ENCODE results near the gene P4HA1.
A peak's percentile ranks its signal among the peaks of the same experiment; 100 is the strongest.

The P4HA1 gene

DNA sequence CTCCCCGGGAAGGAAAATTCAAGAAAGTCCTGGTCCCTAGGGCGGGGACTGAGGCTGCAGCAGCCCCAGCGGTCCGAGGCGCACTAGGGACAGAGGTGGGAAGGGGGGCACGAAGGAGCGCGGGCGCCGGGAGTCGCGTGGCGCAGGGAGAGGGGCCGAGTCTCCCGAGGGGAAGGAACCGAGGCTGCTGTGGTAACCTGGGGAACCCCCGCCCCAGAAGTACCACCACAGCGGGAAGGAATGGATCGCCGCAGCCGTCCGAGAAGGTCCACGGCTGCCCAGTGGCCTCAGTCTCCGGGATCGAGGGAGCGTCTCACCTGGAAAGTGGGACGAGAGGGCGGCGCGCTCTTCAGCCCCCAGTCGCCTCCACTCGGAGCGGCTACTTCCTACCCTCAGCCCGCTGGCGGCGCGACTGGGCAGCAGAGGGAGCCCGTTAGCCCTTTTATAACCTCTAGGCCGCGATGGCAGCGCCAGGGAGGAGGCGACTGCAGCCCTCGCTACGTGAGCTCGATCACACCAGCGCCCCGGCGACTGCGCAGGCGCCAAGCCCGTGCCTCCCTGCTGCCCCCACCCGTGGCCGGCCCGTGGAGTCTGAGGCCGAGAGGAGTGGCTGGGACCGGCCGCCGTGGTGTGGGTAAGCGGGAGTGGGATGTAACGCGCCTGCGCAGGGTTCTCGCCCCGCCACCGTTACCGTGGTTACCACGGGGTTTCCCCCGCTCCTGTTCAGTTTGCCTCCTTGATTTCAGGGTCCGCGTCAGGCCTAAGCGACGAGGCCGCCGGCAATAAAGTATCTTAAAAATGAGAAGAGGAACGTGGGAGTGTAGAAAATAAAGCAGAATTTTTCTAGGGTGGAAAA, at the start of gene P4HA1:
P4HA1 (minus strand) TSS at position 418 of the 856 bp plus-strand sequence. CDS start 21,983 bp downstream, outside the sequence.
- Histone ChIP-seq H3K9me3 (ENCODE audit: control insufficient read depth in 1 of 2, low read length in 2 of 2) (no peaks in the 10 kb centered on the region), H3K27me3 (ENCODE audit: control insufficient read depth in 1 of 2, insufficient read depth in 2 of 2, low read length in 2 of 2) (no peaks in the 10 kb centered on the region), H3K9ac (ENCODE audit: low read depth in 1 of 2, low read length in 2 of 2) (peak within 1 kb of the TSS; percentile 73 to 98), H3K4me1 (ENCODE audit: control insufficient read depth in 1 of 2, insufficient read depth in 2 of 2, low read length in 2 of 2) (peaks cover 13 to 14% of the 10 kb centered on the region in 2 donors), H3K36me3 (ENCODE audit: control insufficient read depth in 1 of 2, insufficient read depth in 2 of 2, low read length in 2 of 2) (no peaks in the 10 kb centered on the region), H3K4me3 (ENCODE audit: low read depth in 1 of 2, low read length in 2 of 2) (peak within 1 kb of the TSS; percentile 93 to 99), H3K27ac (ENCODE audit: low read depth, low read length) (peak within 1 kb of the TSS; percentile 94)

DNA sequence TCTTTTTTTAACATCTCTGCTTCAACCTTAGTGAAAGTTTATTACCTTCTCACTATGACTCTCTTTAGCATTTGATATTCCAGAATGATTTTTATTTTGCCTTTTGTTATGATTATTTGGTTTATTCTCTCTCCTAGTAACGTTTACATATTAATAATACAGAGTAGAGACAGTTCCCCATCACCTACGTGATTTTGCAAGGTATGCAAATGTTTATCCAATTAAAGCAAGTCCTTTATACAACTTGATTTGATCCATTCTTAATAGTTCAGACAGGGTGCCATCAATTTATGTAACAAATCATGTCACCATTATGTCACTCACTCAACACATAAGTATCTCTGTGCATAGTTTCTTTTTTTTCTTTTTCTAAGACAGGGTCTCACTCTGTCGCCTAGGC, 44.9 kb upstream of the P4HA1 start:
- H3K9me3 ChIP-seq (ENCODE audit: control insufficient read depth in 1 of 2, low read length in 2 of 2), result no peaks in the 10 kb centered on the region
- H3K9ac ChIP-seq (ENCODE audit: low read depth in 1 of 2, low read length in 2 of 2), result no peak overlapping the region
- H3K4me1 ChIP-seq (ENCODE audit: control insufficient read depth in 1 of 2, insufficient read depth in 2 of 2, low read length in 2 of 2), result no peaks in the 10 kb centered on the region
- H3K4me3 ChIP-seq (ENCODE audit: low read depth in 1 of 2, low read length in 2 of 2), result no peak overlapping the region
- peaks cover 19 to 58% of the 10 kb centered on the region in 2 donors for H3K36me3 ChIP-seq (ENCODE audit: control insufficient read depth in 1 of 2, insufficient read depth in 2 of 2, low read length in 2 of 2)
- no peaks in the 10 kb centered on the region for H3K27me3 ChIP-seq (ENCODE audit: control insufficient read depth in 1 of 2, insufficient read depth in 2 of 2, low read length in 2 of 2)
- H3K27ac ChIP-seq (ENCODE audit: low read depth, low read length), result no peak overlapping the region

GRCh38 chr10:73139251-73139650, 42.6 kb upstream of the P4HA1 start:
- H3K9ac ChIP-seq (ENCODE audit: low read depth in 1 of 2, low read length in 2 of 2), result no peak overlapping the region
- no peak overlapping the region for H3K4me3 ChIP-seq (ENCODE audit: low read depth in 1 of 2, low read length in 2 of 2)
- H3K36me3 ChIP-seq (ENCODE audit: control insufficient read depth in 1 of 2, insufficient read depth in 2 of 2, low read length in 2 of 2), result peaks cover 19 to 62% of the 10 kb centered on the region in 2 donors
- no peak overlapping the region for H3K27ac ChIP-seq (ENCODE audit: low read depth, low read length)
- H3K9me3 ChIP-seq (ENCODE audit: control insufficient read depth in 1 of 2, low read length in 2 of 2), result no peaks in the 10 kb centered on the region
- H3K4me1 ChIP-seq (ENCODE audit: control insufficient read depth in 1 of 2, insufficient read depth in 2 of 2, low read length in 2 of 2), result no peaks in the 10 kb centered on the region
- no peaks in the 10 kb centered on the region for H3K27me3 ChIP-seq (ENCODE audit: control insufficient read depth in 1 of 2, insufficient read depth in 2 of 2, low read length in 2 of 2)

- Histone ChIP-seq H3K4me3 (ENCODE audit: low read depth in 1 of 2, low read length in 2 of 2) (no peak overlapping the region), H3K36me3 (ENCODE audit: control insufficient read depth in 1 of 2, insufficient read depth in 2 of 2, low read length in 2 of 2) (peaks cover 21 to 66% of the 10 kb centered on the region in 2 donors), H3K9ac (ENCODE audit: low read depth in 1 of 2, low read length in 2 of 2) (no peak overlapping the region), H3K9me3 (ENCODE audit: control insufficient read depth in 1 of 2, low read length in 2 of 2) (no peaks in the 10 kb centered on the region), H3K27me3 (ENCODE audit: control insufficient read depth in 1 of 2, insufficient read depth in 2 of 2, low read length in 2 of 2) (no peaks in the 10 kb centered on the region), H3K27ac (ENCODE audit: low read depth, low read length) (no peak overlapping the region), H3K4me1 (ENCODE audit: control insufficient read depth in 1 of 2, insufficient read depth in 2 of 2, low read length in 2 of 2) (no peaks in the 10 kb centered on the region)
Observed at GRCh38 chr10:73136627-73137026, 40.0 kb upstream of the P4HA1 start.

DNA sequence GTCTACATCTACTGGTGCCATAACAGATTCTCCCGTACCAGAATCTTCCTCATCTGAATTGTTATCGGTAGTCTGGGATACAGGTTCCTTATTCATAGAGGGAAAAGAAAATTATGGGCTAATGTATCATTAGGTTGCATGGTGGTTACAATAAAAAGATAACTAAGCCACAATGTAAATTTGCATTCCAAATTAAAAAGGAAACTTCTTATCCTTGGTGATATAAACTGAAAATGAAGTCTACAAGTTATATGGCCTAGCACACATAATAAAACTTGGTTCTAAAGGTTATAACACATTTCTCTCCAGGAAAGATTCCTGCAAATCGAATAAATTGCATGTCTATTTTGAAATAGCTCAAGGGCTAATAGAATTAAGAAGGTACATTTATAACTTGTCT, 38.1 kb upstream of the P4HA1 start:
- Histone ChIP-seq H3K9ac (ENCODE audit: low read depth in 1 of 2, low read length in 2 of 2) (no peak overlapping the region), H3K27ac (ENCODE audit: low read depth, low read length) (no peak overlapping the region), H3K27me3 (ENCODE audit: control insufficient read depth in 1 of 2, insufficient read depth in 2 of 2, low read length in 2 of 2) (no peaks in the 10 kb centered on the region), H3K36me3 (ENCODE audit: control insufficient read depth in 1 of 2, insufficient read depth in 2 of 2, low read length in 2 of 2) (peaks cover 29 to 75% of the 10 kb centered on the region in 2 donors), H3K4me1 (ENCODE audit: control insufficient read depth in 1 of 2, insufficient read depth in 2 of 2, low read length in 2 of 2) (no peaks in the 10 kb centered on the region), H3K9me3 (ENCODE audit: control insufficient read depth in 1 of 2, low read length in 2 of 2) (no peaks in the 10 kb centered on the region), H3K4me3 (ENCODE audit: low read depth in 1 of 2, low read length in 2 of 2) (no peak overlapping the region)

DNA sequence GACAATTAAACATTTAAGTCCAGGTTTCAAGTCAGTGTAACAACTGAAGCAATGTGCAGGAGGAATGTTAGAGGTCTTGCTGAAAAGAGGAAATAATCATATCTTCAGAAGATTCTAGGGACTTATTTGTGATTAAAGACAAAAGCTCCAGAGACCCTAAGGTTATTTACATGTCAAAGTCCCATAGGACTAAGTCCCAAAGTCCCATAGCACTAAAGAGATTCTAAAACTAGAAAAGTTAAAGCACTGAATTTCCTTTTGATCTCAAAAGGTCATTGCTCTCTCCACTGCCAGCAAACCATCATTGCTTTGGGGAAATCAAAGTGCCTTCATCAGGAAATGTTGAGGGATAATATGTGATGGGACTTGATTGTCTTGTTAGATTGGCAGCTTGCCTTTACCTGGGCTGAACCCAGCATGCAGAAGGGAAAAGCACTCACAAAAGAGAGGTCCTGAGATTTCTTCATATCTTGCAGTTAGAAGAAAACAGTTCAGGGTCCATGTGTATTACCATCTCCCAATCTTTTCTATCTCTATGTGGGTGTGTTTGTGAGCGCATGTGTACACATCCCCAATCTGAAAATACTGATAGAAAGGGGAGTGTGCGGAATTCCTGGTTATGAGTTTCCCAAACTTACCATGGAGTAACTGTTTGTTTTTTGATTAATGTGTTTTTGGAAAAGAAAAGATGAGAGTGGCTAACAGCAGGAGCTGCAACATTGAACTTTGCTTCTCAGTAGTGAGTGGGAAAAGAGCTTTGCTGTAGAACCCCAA, 35.4 kb upstream of the P4HA1 start:
- Histone ChIP-seq H3K4me1 (ENCODE audit: control insufficient read depth in 1 of 2, insufficient read depth in 2 of 2, low read length in 2 of 2) (no peaks in the 10 kb centered on the region), H3K27ac (ENCODE audit: low read depth, low read length) (no peak overlapping the region), H3K9me3 (ENCODE audit: control insufficient read depth in 1 of 2, low read length in 2 of 2) (no peaks in the 10 kb centered on the region), H3K4me3 (ENCODE audit: low read depth in 1 of 2, low read length in 2 of 2) (no peak overlapping the region), H3K36me3 (ENCODE audit: control insufficient read depth in 1 of 2, insufficient read depth in 2 of 2, low read length in 2 of 2) (peaks cover 22 to 62% of the 10 kb centered on the region in 2 donors), H3K27me3 (ENCODE audit: control insufficient read depth in 1 of 2, insufficient read depth in 2 of 2, low read length in 2 of 2) (no peaks in the 10 kb centered on the region), H3K9ac (ENCODE audit: low read depth in 1 of 2, low read length in 2 of 2) (no peak overlapping the region)

DNA sequence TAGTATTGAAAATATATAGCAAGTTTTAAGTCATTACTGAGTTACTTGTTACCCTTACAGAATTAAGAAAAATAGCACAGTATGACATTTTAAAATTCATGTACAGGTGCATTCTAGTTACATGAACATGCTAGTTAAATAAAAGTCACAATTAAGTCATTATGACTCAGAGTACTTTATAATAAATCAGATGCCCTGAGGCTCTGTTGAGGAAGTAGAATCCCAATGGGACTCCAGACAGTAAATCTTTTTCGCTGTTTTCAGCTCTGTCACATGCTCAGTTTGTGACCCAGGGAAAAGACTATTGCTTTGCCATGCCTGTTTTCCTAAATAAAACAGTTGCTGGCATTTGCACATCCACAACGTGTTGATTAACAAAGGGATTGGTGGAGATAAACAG, 34.6 kb upstream of the P4HA1 start:
- Histone ChIP-seq H3K9me3 (ENCODE audit: control insufficient read depth in 1 of 2, low read length in 2 of 2) (no peaks in the 10 kb centered on the region), H3K27me3 (ENCODE audit: control insufficient read depth in 1 of 2, insufficient read depth in 2 of 2, low read length in 2 of 2) (no peaks in the 10 kb centered on the region), H3K36me3 (ENCODE audit: control insufficient read depth in 1 of 2, insufficient read depth in 2 of 2, low read length in 2 of 2) (peaks cover 22 to 64% of the 10 kb centered on the region in 2 donors), H3K4me1 (ENCODE audit: control insufficient read depth in 1 of 2, insufficient read depth in 2 of 2, low read length in 2 of 2) (no peaks in the 10 kb centered on the region), H3K9ac (ENCODE audit: low read depth in 1 of 2, low read length in 2 of 2) (no peak overlapping the region), H3K27ac (ENCODE audit: low read depth, low read length) (no peak overlapping the region), H3K4me3 (ENCODE audit: low read depth in 1 of 2, low read length in 2 of 2) (no peak overlapping the region)

DNA sequence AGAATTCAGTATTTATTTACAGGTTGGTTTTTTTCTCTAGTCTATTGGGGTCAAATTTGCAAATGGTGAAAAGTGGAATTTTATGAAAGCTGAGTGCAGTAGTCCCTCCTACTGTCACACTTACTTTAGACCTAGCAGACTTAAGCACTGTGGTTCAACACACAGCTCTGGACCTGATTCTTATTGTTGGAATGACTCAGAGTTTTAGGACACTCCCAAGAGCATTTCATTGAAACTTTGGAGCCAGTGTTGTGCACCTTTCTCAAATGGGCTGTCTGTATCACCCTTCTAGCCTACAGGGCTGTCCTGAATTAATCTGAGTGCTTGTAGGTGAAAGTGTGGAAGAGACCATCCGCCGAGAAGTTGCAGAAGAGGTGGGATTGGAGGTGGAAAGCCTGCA, 29.7 kb upstream of the P4HA1 start:
- H3K27me3 ChIP-seq (ENCODE audit: control insufficient read depth in 1 of 2, insufficient read depth in 2 of 2, low read length in 2 of 2), result no peaks in the 10 kb centered on the region
- H3K27ac ChIP-seq (ENCODE audit: low read depth, low read length), result no peak overlapping the region
- no peaks in the 10 kb centered on the region for H3K9me3 ChIP-seq (ENCODE audit: control insufficient read depth in 1 of 2, low read length in 2 of 2)
- H3K36me3 ChIP-seq (ENCODE audit: control insufficient read depth in 1 of 2, insufficient read depth in 2 of 2, low read length in 2 of 2), result peaks cover 16 to 40% of the 10 kb centered on the region in 2 donors
- no peak overlapping the region for H3K4me3 ChIP-seq (ENCODE audit: low read depth in 1 of 2, low read length in 2 of 2)
- no peaks in the 10 kb centered on the region for H3K4me1 ChIP-seq (ENCODE audit: control insufficient read depth in 1 of 2, insufficient read depth in 2 of 2, low read length in 2 of 2)
- H3K9ac ChIP-seq (ENCODE audit: low read depth in 1 of 2, low read length in 2 of 2), result no peak overlapping the region

GRCh38 chr10:73119952-73120351, 23.3 kb upstream of the P4HA1 start:
- H3K27me3 ChIP-seq (ENCODE audit: control insufficient read depth in 1 of 2, insufficient read depth in 2 of 2, low read length in 2 of 2), result no peaks in the 10 kb centered on the region

DNA sequence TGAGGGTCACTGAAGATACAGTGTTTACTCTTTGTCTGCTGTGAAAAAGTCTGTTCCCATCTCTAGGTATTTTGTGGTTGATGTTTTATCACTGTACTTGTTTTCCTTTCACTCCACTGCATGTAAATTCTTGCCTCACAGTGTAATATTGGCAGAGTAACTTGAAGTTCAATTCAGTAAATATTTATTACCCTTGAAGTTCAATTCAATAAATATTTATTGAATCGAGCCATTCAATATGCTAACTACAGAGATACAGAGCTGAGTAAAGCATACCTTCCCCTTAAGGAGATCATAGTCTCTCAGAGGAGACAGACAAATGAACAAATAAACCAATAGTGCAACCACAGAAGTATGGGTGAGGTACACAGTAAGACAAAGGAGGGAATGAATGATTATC, 22.8 kb upstream of the P4HA1 start:
- no peak overlapping the region for H3K4me3 ChIP-seq (ENCODE audit: low read depth in 1 of 2, low read length in 2 of 2)
- no peak overlapping the region for H3K9ac ChIP-seq (ENCODE audit: low read depth in 1 of 2, low read length in 2 of 2)
- H3K9me3 ChIP-seq (ENCODE audit: control insufficient read depth in 1 of 2, low read length in 2 of 2), result no peaks in the 10 kb centered on the region
- no peaks in the 10 kb centered on the region for H3K27me3 ChIP-seq (ENCODE audit: control insufficient read depth in 1 of 2, insufficient read depth in 2 of 2, low read length in 2 of 2)
- no peaks in the 10 kb centered on the region for H3K4me1 ChIP-seq (ENCODE audit: control insufficient read depth in 1 of 2, insufficient read depth in 2 of 2, low read length in 2 of 2)
- no peak overlapping the region for H3K27ac ChIP-seq (ENCODE audit: low read depth, low read length)
- H3K36me3 ChIP-seq (ENCODE audit: control insufficient read depth in 1 of 2, insufficient read depth in 2 of 2, low read length in 2 of 2), result peaks cover 8 to 19% of the 10 kb centered on the region in 2 donors

More at GRCh38 chr10:73119952-73120351, 23.3 kb upstream of the P4HA1 start:
- Histone ChIP-seq H3K36me3 (ENCODE audit: control insufficient read depth in 1 of 2, insufficient read depth in 2 of 2, low read length in 2 of 2) (peaks cover 9 to 18% of the 10 kb centered on the region in 2 donors), H3K27ac (ENCODE audit: low read depth, low read length) (no peak overlapping the region), H3K4me3 (ENCODE audit: low read depth in 1 of 2, low read length in 2 of 2) (no peak overlapping the region), H3K9ac (ENCODE audit: low read depth in 1 of 2, low read length in 2 of 2) (no peak overlapping the region), H3K9me3 (ENCODE audit: control insufficient read depth in 1 of 2, low read length in 2 of 2) (no peaks in the 10 kb centered on the region), H3K4me1 (ENCODE audit: control insufficient read depth in 1 of 2, insufficient read depth in 2 of 2, low read length in 2 of 2) (no peaks in the 10 kb centered on the region)
